Fibroblast of gingiva (primary cell): ENCODE data around the gene NCK1.

Source experiments
- DNase-seq: peaks from one replicate; pipeline ENCODE4 v3.0.0-alpha.2; 2011; ENCODE audit warnings: low read depth

NCK1 gene

GRCh38 chr3:136861890-136862616, at the start of gene NCK1:
TSS of gene NCK1 (plus strand) at chr3:136862208. CDS start at chr3:136928002, 65,794 bp downstream.
- peak; percentile 98 for DNase-seq

- peak; percentile 71 for DNase-seq
These were observed 44.6 kb upstream of the NCK1 start for GRCh38 chr3:136817448-136817847.

- DNase-seq = peak; percentile 80
These were observed 43.7 kb upstream of the NCK1 start for GRCh38 chr3:136818191-136818768.

DNA sequence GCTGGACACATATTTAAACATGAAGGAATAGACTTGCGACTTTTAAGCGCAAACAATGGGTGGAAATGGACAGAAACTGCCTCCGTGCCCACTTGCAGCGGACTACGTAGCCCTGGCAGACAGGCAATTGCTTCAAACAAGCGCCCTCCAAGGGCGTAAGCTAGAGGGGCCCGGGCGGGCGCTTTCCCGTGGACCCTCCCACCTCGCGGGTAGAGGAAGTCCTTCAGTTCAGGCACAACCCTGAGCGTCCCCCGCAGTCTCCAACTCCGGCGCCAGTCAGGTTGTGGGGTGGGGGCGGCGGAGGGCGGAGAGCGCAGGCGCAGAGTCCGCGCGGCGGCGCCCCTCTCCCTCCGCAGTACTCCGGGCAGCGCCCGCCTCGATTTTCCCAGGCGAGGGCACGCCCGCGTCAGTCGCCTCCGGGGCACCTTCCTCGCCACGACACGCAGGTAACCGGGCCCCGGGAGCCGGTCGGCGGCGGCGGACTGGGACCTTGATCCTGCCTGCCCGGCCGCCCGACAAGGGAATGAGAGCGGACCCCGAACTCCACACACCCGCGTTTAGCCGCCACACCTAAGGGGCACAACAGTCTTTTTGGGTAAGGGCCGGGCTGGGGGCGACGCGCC, 43.1 kb upstream of the NCK1 start, which contains the start of gene SLC35G2:
Gene SLC35G2 (plus strand): TSS at position 358 of the 623 bp plus-strand sequence. CDS start 35,335 bp downstream, outside the sequence.
- DNase-seq = peak; percentile 58

DNA sequence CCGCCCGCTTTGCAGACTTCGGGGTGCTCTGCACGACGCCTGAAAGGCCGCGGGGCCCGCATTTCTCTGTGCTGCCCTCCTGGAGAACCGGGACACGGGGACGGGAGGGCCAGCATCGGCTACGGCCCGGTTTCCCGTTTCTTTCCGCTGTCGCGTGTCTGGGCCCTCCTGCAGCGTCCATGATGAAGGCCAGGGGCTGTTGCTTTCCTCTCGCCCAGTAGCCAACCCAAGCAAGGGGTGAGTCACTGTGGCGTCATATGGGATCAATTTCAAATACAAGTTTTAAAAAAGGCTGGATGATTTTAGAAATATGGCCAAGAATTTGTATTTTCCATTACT, 42.6 kb upstream of the NCK1 start:
- no peak for DNase-seq

DNA sequence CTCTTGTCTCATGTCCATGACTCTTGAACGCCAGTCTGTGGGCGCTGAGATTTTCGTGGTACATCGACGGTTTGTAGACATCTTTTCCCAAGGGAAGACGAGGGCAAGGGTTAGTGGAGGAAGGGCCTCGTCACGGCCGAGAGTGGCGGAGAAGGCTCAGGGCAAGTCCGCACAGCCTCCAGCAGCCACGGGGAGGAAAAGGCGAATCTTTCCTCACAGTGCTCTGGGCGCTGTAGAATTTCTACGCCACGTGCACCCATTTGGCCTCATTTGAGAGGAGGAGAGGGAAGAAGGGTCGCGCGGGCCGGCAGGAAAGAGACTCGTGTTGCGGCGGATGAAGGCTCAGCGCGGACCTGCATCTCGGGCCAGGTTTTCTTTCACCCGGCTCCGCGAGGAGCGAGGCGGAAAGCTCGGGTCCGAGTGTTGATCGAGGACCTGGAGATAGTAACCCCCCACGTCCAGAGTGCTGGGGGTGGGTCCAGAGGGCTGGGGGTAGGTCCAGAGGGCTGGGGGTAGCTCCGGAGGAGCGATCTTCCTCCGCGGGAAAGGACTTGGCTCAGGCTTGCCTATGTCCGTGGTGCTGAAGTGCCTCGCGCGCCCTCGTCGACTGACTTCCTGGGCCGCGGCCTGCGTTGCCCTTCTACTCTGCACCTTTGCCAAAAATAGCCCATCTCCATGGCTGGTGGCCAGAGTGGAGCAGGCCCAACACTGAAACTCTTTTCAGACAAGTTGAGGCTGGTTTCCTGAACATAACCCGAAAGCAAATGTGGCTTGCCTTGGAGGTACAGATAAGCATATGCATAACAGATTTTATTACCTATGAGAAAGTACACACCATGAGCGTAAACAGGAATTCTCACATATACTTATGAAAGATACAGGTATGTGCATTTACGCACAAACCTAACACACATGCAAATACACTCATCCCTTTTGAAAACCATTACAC, 42.0 kb upstream of the NCK1 start:
- peak; percentile 89 for DNase-seq

DNA sequence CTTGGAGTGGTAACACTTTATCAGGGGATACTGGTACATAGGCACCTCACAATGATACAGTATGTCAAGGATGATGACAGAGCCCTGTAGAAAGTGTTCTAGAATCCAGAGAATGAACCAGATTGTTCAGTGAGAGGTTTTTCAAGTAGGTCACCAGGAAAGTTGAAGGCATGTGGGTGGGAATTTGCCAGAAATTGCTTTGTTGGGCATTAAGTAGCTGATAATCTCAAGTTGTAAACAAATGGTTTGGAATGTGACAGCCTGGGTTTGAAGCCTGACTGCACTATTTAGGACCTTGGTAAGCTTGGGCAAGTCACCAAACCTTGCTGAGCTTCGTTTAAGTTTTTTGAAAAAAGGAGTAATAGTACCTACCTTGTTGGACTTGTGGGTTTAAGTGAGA, 30.5 kb upstream of the NCK1 start:
- DNase-seq = no peak

DNA sequence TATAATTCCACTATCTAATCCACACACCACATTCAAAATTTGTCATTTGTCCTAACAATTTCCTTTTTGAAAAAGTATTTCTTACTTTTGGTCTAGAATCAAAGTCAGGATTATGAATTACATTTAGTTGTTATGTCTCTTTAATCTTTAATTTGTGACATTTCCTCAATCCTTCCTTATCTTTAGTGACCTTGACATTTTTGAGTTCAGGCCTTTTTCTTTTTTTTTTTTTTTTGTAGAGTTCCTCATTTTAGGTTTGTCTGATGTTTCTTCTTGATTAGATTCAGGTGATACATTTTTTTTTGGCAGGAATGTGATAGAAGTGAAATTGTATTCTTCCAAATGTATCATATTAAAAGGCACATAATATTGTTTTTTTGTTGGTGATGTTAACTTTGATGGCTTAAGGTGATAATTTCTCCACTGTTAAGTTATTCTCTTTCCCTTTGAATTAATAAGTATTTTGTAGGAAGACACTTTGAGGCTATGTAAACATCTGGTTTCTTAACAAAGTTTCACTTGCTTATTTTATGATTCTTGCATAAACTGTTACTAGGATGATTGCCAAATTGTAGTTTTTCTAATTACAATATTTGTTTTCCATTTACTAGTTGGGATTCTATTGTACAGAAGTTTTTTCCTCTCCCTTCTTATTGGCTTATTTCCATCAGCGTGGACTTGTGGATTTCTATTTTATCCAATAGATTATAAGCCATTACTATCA, 26.8 kb upstream of the NCK1 start:
- DNase-seq = no peak

DNA sequence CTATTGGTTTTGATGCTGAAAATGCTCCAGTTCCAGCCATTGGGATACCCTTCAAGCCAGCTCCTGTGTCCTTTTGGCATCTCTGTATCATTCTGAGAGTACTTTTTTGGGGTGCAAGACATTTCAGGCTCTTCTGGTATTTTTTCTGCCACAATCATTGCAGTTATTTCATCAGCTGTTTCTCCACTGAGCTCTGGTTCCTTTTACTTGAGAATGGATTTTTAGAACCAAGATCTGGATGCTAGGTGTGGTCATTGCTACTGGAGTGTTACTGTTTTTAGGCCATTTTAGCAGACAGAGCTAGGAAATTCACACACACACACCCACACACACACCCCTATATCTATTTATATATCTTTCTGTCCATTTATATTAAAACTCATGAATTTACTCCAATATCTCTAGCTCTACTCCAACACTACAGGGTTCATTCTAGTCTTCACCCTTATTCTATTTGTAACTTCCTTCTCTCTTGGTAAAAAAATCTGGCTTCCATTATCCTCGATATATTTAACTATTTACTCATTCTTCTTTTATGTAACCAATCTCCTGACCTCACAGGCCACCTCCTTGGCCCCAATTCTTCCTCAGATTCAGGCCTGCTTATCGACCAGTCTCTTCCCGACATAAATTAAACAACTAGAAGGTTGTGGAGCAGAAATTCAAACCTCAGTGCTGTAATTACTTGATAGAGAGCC, 26.0 kb upstream of the NCK1 start:
- peak; percentile 33 for DNase-seq

DNA sequence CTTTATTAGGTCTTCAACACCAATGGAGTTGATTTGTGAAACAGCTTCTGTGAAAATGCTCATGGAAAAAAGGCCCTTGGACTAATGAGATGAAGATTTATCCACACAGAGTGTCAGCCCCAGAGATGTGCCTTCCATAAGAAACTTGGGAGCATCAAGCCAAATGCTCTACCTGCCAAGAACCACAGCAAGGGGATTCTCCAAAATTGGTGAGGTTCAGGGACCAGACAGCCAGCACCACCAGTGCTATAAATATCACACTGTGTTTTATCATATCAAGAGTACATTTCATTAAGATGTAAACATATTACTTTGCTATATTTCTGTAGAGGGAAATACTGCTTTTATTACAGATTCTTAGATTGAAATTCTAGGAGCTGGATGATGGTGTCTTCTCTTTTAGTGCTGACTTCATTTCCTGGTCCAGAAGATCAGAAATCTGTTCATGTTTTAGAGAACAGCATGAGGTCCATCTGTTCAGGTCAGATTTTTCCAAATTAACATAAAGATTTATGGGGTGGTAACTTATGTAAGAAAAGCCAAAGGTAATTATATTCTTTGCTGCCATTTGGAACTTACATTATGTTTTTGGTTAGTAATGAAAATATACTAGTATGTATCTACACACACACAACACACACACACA, 25.4 kb upstream of the NCK1 start:
- DNase-seq = no peak

- DNase-seq = no peak
These were observed 23.1 kb upstream of the NCK1 start for GRCh38 chr3:136838641-136839555.

- DNase-seq = no peak
These were observed 22.5 kb upstream of the NCK1 start for GRCh38 chr3:136839556-136839931.

DNA sequence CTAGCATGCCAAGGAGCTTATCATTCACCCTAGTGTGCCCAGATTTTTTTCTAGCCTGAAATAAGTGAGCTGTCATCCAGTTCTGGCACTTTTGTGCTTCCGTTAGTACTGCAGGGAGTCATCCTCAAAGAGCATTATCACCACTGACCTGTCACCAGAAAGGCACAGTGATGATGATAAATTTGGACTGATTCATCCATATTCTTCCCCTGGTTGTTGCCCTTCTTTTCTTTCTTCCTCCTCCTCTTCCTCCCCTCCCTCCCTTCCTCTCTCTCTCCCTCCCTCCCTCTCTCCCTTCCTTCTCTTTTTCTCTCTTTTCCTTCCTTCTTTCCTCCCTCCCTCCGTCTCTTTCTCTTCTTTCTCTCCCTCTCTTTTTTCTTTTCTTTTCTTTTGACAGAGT, 21.8 kb upstream of the NCK1 start:
- no peak for DNase-seq

- no peak for DNase-seq
These were observed 19.7 kb upstream of the NCK1 start for GRCh38 chr3:136842294-136842693.

DNA sequence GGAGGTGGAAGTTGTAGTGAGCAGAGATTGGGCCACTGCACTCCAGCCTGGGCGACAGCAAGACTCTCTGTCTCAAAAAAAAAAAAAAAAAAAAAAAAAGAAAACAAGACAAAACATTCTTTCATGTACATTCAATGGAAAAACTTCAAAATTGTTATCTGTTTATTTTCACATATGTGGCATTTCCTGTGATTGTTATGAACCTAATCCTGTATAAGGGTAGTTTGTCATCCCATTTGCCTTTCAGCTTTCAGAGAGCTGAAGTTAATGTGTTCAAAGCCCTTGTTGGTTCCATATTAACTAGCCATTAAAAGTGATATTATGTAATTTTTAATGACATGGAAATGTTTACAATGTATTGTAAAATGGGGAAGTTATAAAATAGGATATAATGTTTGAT, 17.3 kb upstream of the NCK1 start:
- DNase-seq = no peak

GRCh38 chr3:136852180-136852579, 9.8 kb upstream of the NCK1 start:
- DNase-seq = no peak

- DNase-seq = no peak
These were observed 5.3 kb upstream of the NCK1 start for GRCh38 chr3:136856665-136857064.

DNA sequence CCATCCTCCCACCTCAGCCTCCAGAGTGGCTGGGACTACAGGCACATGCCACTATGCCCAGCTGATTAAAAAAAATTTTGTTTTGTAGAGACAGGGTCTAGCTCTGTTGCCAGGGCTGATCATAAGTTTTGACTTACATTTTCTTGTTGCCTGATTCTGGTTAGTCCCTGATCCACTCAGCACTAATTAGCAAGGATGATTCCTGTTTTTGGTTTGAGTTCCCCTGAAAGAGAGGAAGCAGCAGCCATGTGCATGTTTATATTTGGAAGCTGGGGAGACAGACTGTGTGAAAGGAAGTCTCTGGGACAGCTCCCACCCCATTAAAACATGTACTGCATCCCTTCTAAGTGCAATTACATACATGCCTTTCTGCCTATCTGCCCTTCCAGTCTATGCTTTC, 3.6 kb upstream of the NCK1 start:
- no peak for DNase-seq

- peak; percentile 54 for DNase-seq
These were observed 1.5 kb upstream of the NCK1 start for GRCh38 chr3:136860541-136860940.
